Uterus (tissue), 2 donors: ENCODE data around the gene ANKRD11.

ENCODE experiments used
- CTCF ChIP-seq, 4 experiments: fragments of 200-600 bp in 2 of 4; fragments of 450-650 bp in 2 of 4; sonication (generic) in 2 of 4; IDR thresholded peaks; one replicate each; pipeline ENCODE4 v1.5.1; 2016 to 2019; ENCODE audit warnings: antibody characterized with exemption in 4 of 4, mild to moderate bottlenecking in 2 of 4, moderate library complexity in 1 of 4
- POLR2A ChIP-seq, 2 donors: fragments of 450-650 bp; IDR thresholded peaks; one replicate each; pipeline ENCODE4 v1.6.1; 2016; ENCODE audit warnings: antibody characterized with exemption in 2 of 2, mild to moderate bottlenecking in 1 of 2, moderate library complexity in 1 of 2

- TF ChIP-seq CTCF (IDR thresholded peaks at IDR 0.05): no peak
- no peak for TF ChIP-seq POLR2A (IDR thresholded peaks at IDR 0.05)
These were observed 196.9 kb downstream of the ANKRD11 start for GRCh38 chr16:89293276-89294143.
